B cell (primary cell): ENCODE measurements around the gene TGFBR2. TPM values are rescaled to one million over a fixed set of nuclear protein-coding genes. Genes with fewer than 3 reads are reported as not detected.

Experiments used
- ATAC-seq: fragments of 200-7000 bp; cut with Tn5 transposase; one replicate; pipeline ENCODE4 v1.10.0; 2021; ENCODE audit warnings: low read depth, mild to moderate bottlenecking, moderate number of reproducible peaks, moderate library complexity
- CTCF ChIA-PET: fragments of 350-600 bp; sonication (Branson Sonifier 250); formaldehyde crosslinking; loops from one replicate; lab custom pipeline; 2021; ENCODE audit warnings: antibody characterized with exemption, inconsistent platforms; lab: Charles Lee
- POLR2A ChIA-PET: fragments of 350-600 bp; sonication (Branson Sonifier 250); formaldehyde crosslinking; loops from one replicate; lab custom pipeline; 2021; ENCODE audit warnings: antibody characterized with exemption; lab: Charles Lee
- DNase-seq: peaks from one replicate; pipeline ENCODE4 v3.0.0; 2013
- H2AFZ ChIP-seq: 2 replicates; pipeline ENCODE4 v1.6.1; 2012; ENCODE audit warnings: mild to moderate bottlenecking, low read depth, low read length; ENCODE audit not compliant: insufficient read depth, poor library complexity, severe bottlenecking
- H3K27ac ChIP-seq, 2 donors: 1 replicate in 1 of 2; 2 replicates in 1 of 2; pipeline ENCODE4 v1.5.1; 2012 to 2013; ENCODE audit warnings: low read length in 2 of 2, mild to moderate bottlenecking in 2 of 2, moderate library complexity in 1 of 2
- H3K27me3 ChIP-seq, 4 experiments: fragments of 200-600 bp in 1 of 4; sonication (generic) in 1 of 4; replicated peaks in 1 of 4; 1 replicate in 2 of 4; 2 replicates in 2 of 4; pipeline versions ENCODE4 v1.6.1 to v1.7.0; 2013 to 2016; ENCODE audit warnings: low read length in 3 of 4, mild to moderate bottlenecking in 2 of 4, mixed read lengths in 1 of 4, moderate library complexity in 1 of 4; ENCODE audit not compliant: insufficient read depth in 4 of 4, control insufficient read depth in 3 of 4; ENCODE audit errors: control extremely low read depth in 1 of 4
- H3K36me3 ChIP-seq, 2 experiments: replicated peaks in 1 of 2; 1 replicate in 1 of 2; 2 replicates in 1 of 2; pipeline versions ENCODE4 v1.6.1 to v1.7.1; 2013; ENCODE audit warnings: low read length in 1 of 2; ENCODE audit not compliant: insufficient read depth in 2 of 2, control insufficient read depth in 1 of 2; ENCODE audit errors: control extremely low read depth in 1 of 2, extremely low read depth in 1 of 2
- H3K4me1 ChIP-seq, 2 donors: fragments of 200-600 bp in 1 of 2; sonication (generic) in 1 of 2; 1 replicate in 1 of 2; 2 replicates in 1 of 2; pipeline versions ENCODE4 v1.5.1 to v1.6.1; 2013 to 2017; ENCODE audit warnings: low read length in 2 of 2; ENCODE audit not compliant: control insufficient read depth in 2 of 2, insufficient read depth in 2 of 2
- H3K4me2 ChIP-seq: replicated peaks from 2 replicates; pipeline ENCODE3; 2012; ENCODE audit warnings: mild to moderate bottlenecking, low read depth, low read length; ENCODE audit not compliant: poor library complexity, severe bottlenecking
- H3K4me3 ChIP-seq, 5 experiments: fragments of 200-600 bp in 1 of 5; sonication (generic) in 1 of 5; 1 replicate in 3 of 5; 2 replicates in 2 of 5; pipeline versions ENCODE4 v1.5.1 to v1.7.0; 2011 to 2016; ENCODE audit warnings: low read length in 4 of 5, mild to moderate bottlenecking in 4 of 5, low read depth in 2 of 5, control low read depth in 1 of 5, moderate library complexity in 1 of 5; ENCODE audit not compliant: insufficient read depth in 1 of 5; ENCODE audit errors: control extremely low read depth in 1 of 5, extremely low read depth in 1 of 5
- H3K79me2 ChIP-seq: fragments of 200-600 bp; sonication (generic); one replicate; pipeline ENCODE4 v1.6.0; 2016; ENCODE audit warnings: low read length; ENCODE audit not compliant: control insufficient read depth, insufficient read depth
- H3K9ac ChIP-seq: fragments of 200-600 bp; sonication (generic); 2 replicates; pipeline ENCODE4 v1.6.1; 2017; ENCODE audit warnings: mild to moderate bottlenecking, low read length, moderate library complexity
- H3K9me3 ChIP-seq, 3 donors: one replicate each; pipeline versions ENCODE4 v1.6.1 to v1.7.1; 2013; ENCODE audit warnings: low read length in 2 of 3; ENCODE audit not compliant: control insufficient read depth in 2 of 3, insufficient read depth in 1 of 3; ENCODE audit errors: control extremely low read depth in 1 of 3
- H4K20me1 ChIP-seq: 2 replicates; pipeline ENCODE4 v1.6.0; 2012; ENCODE audit warnings: mild to moderate bottlenecking, low read length; ENCODE audit not compliant: insufficient read depth, control insufficient read depth, poor library complexity, severe bottlenecking
- H3K27ac Mint-ChIP-seq: one replicate; pipeline ENCODE4 v1.8.0; 2021; ENCODE audit warnings: mixed read lengths
- H3K27me3 Mint-ChIP-seq: one replicate; pipeline ENCODE4 v1.8.0; 2021; ENCODE audit warnings: mixed read lengths
- H3K4me1 Mint-ChIP-seq: one replicate; pipeline ENCODE4 v1.8.0; 2021; ENCODE audit warnings: mixed read lengths
- H3K4me3 Mint-ChIP-seq: one replicate; pipeline ENCODE4 v1.8.0; 2021; ENCODE audit warnings: mixed read lengths
- H3K9me3 Mint-ChIP-seq: one replicate; pipeline ENCODE4 v1.8.0; 2022; ENCODE audit warnings: mixed read lengths; ENCODE audit not compliant: insufficient read depth
- EZH2 ChIP-seq: IDR thresholded peaks from 2 replicates; pipeline ENCODE4 v1.6.1; 2012; ENCODE audit warnings: borderline replicate concordance, low read depth, mild to moderate bottlenecking, moderate library complexity, low read length; ENCODE audit not compliant: insufficient read depth, poor library complexity, severe bottlenecking
- WGBS: methylation state at CpG from one replicate; pipeline ENCODE4 v1.1.5; 2013; ENCODE audit warnings: missing lambda C conversion rate; ENCODE audit not compliant: insufficient coverage; 5-methylcytosine and 5-hydroxymethylcytosine counted together
- intact Hi-C: fragments of 100-400 bp; cut with micrococcal nuclease; formaldehyde crosslinking; loops from one replicate; pipeline ENCODE4 v1.10.0; 2022
- polyA plus RNA-seq: library from polyadenylated mRNA; depleted of rRNA; stranded (reverse); fragments of >200 nt; gene quantifications from 2 replicates; pipeline ENCODE4 v1.2.3, GENCODE V29; 2012
- total RNA-seq, 2 donors: library from RNA; stranded (reverse); fragments of 120-200 nt in 1 of 2; gene quantifications; 1 replicate in 1 of 2; 2 replicates in 1 of 2; pipeline versions ENCODE4 v1.2.3 to v1.2.4, GENCODE V29; 2013 to 2022
- TF ChIP-seq, protein P1 (sequence below): fragments of 200-600 bp; IDR thresholded peaks from one replicate; pipeline ENCODE4 v1.8.0; 2022; ENCODE audit warnings: antibody characterized with exemption, mild to moderate bottlenecking

The TGFBR2 gene
- total and polyA plus RNA-seq, 2 donors (not counting 1 experiment from before 2014, with no cell fraction given), result 68.7 to 189 TPM

DNA sequence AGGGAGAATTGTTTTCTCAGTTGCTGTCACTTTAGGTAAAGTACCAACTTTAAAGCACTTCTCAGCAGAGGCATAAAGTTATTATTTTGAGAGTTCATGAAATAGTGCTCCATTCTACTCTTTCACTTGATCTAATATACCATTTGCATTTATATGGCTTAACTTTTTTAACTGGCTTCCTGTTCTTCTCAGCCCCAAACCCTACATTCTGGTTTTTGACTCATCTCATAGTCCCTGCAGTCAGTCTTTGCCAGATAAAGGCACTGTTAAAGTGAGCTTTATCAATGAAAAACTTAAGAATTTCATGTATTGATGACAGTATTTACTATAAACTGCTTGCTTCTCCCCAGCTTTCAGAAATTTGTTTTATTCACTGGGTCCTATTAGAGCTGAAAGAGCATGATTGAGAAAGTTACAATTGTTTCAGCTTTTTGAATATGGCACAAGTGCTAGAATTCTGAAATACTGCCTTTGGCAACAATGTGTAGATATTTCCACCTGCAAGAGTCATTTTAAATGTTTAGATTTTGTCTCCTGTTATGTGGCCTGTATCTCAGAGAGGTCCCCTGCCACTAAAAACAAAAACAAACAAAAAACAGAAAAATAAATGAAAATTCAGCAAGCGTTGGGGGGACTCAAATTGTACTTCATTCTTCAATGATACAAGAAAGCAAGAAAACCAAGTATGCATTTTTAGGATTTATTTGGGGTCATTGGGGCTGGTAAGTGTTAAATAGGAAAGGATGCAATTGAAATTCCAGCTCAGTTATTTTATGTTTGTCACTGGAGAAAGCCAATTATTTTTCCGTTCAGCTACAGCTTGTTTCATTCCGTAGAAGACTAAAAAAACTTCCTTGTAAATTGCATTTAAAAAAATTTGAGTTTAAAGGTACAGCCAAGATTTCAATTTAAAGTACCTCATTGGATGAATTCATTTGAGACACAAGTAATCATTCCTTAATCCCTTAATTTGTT is 28.6 kb downstream of the TGFBR2 start:
- peaks cover 96% of the 10 kb centered on the region for H3K4me1 Mint-ChIP-seq
- CTCF ChIA-PET, result interaction anchor here (0.5 to 2.0 kb wide), 7 partner anchors 9 to 315 kb away, joined by 3 to 7 read pairs (median 5); no protein-coding TSS in a partner anchor
- H3K4me3 Mint-ChIP-seq, result peak overlapping the region; percentile 32
- WGBS, result no CpG with 5 or more reads among the region's 3 CpGs
- H3K27me3 Mint-ChIP-seq, result no peaks in the 10 kb centered on the region
- Histone ChIP-seq H2AFZ (no peak overlapping the region), H3K9me3 (no peaks in the 10 kb centered on the region), H3K9ac (peak overlapping the region; percentile 36), H3K27ac (peak overlapping the region; percentile 58 to 89), H3K4me2 (peak overlapping the region; percentile 64), H4K20me1 (no peaks in the 10 kb centered on the region), H3K79me2 (peaks cover 100% of the 10 kb centered on the region), H3K27me3 (no peaks in the 10 kb centered on the region), H3K4me3 (peak overlapping the region in 1 of 5 experiments; percentile 22), H3K4me1 (peaks cover 96 to 99% of the 10 kb centered on the region in 2 donors), H3K36me3 (peaks cover 6 to 11% of the 10 kb centered on the region in 2 experiments)
- no peaks in the 10 kb centered on the region for H3K9me3 Mint-ChIP-seq
- POLR2A ChIA-PET, result interaction anchor here (0.5 kb wide), 1 partner anchor 21 kb away, joined by 5 read pairs; no protein-coding TSS in a partner anchor
- TF ChIP-seq, protein P1, sequence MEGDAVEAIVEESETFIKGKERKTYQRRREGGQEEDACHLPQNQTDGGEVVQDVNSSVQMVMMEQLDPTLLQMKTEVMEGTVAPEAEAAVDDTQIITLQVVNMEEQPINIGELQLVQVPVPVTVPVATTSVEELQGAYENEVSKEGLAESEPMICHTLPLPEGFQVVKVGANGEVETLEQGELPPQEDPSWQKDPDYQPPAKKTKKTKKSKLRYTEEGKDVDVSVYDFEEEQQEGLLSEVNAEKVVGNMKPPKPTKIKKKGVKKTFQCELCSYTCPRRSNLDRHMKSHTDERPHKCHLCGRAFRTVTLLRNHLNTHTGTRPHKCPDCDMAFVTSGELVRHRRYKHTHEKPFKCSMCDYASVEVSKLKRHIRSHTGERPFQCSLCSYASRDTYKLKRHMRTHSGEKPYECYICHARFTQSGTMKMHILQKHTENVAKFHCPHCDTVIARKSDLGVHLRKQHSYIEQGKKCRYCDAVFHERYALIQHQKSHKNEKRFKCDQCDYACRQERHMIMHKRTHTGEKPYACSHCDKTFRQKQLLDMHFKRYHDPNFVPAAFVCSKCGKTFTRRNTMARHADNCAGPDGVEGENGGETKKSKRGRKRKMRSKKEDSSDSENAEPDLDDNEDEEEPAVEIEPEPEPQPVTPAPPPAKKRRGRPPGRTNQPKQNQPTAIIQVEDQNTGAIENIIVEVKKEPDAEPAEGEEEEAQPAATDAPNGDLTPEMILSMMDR, result no peak
- TF ChIP-seq EZH2, result no peak
- intact Hi-C loops, result loop anchor here (2.0 to 10.0 kb wide), 2 partner anchors 14 to 520 kb away; no protein-coding TSS in a partner anchor
- H3K27ac Mint-ChIP-seq, result peak overlapping the region; percentile 60
- ATAC-seq (no peak), DNase-seq (no peak)
